Rectal smooth muscle tissue (tissue), 1 donor: ENCODE results near the gene SERPINB1.
"Not testable (repeated sequence)": the region's sequence is repeated elsewhere in the genome, so short reads cannot be mapped to it uniquely, and the experiment has no call there.

ENCODE experiments used
- H3K27ac ChIP-seq: one replicate; pipeline ENCODE4 v1.7.0; 2013; ENCODE audit warnings: low read depth, low read length, inconsistent platforms
- H3K27me3 ChIP-seq: one replicate; pipeline ENCODE4 v1.7.0; 2013; ENCODE audit warnings: low read length; ENCODE audit not compliant: control insufficient read depth, insufficient read depth
- H3K36me3 ChIP-seq: one replicate; pipeline ENCODE4 v1.7.0; 2013; ENCODE audit warnings: low read length; ENCODE audit not compliant: control insufficient read depth, insufficient read depth
- H3K4me1 ChIP-seq: one replicate; pipeline ENCODE4 v1.7.0; 2013; ENCODE audit warnings: low read length; ENCODE audit not compliant: control insufficient read depth, insufficient read depth
- H3K4me3 ChIP-seq: one replicate; pipeline ENCODE4 v1.7.0; 2013; ENCODE audit warnings: low read length
- H3K9ac ChIP-seq: one replicate; pipeline ENCODE4 v1.7.0; 2013; ENCODE audit warnings: low read length

The SERPINB1 gene

DNA sequence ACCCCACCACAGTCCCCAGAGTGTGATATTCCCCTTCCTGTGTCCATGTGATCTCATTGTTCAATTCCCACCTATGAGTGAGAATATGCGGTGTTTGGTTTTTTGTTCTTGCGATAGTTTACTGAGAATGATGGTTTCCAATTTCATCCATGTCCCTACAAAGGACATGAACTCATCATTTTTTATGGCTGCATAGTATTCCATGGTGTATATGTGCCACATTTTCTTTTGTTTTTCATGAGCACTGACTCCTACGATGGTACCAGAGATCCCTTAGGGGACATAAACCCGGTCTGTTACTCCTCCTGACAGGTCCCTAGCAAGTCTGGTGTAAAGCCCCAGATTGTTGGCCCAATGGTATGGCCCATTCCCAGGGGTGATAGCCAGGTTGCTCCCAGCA lies 40.0 kb downstream of the SERPINB1 start:
- not testable (repeated sequence) for H3K27ac ChIP-seq, H3K36me3 ChIP-seq, H3K27me3 ChIP-seq, H3K9ac ChIP-seq, H3K4me1 ChIP-seq, H3K4me3 ChIP-seq

DNA sequence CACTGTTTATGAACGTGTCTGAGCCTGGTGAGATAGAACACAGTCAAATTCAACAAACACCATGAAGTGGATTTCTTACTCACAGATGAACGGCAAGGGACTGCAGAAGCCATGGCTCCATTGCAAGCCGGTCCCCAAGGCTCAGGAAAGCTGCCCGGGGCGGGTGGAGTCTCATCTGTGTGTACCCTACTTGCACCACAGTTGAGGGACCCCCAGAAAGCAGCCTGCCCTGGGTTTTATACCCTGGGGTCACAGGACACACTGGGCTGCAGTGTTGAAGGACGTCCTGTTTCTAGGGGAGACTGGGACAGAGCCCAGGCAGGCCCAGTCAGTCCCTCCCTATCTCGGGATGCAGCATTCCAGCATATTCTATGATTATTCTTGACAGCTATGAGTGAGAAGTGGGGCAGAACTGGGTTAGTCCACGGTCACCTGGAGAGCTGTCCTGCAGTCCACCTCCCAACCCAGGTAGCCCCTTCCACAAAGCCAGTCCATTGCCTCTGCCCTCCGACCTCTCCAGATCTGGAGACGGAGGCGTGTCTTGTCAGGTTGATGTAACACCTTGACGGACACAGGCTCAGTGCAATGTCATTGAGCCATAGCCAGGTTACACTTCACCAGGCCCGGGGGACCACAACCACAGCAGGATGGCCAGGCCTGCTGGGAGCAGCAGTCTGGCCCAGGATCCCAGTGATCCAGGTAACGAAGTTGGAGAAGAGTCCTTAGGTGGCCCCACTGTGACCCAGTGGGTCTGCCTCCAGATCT lies 40.9 kb downstream of the SERPINB1 start:
- Histone ChIP-seq H3K4me1 (no peaks in the 10 kb centered on the region), H3K9ac (no peak overlapping the region), H3K27ac (no peak overlapping the region), H3K36me3 (no peaks in the 10 kb centered on the region), H3K4me3 (no peak overlapping the region), H3K27me3 (no peaks in the 10 kb centered on the region)

GRCh38 chr6:2799936-2800527 lies 41.6 kb downstream of the SERPINB1 start:
- H3K9ac ChIP-seq = no peak overlapping the region
- H3K36me3 ChIP-seq = no peaks in the 10 kb centered on the region
- no peak overlapping the region for H3K4me3 ChIP-seq
- no peaks in the 10 kb centered on the region for H3K4me1 ChIP-seq
- H3K27me3 ChIP-seq = no peaks in the 10 kb centered on the region
- H3K27ac ChIP-seq = no peak overlapping the region

- H3K27ac ChIP-seq = no peak overlapping the region
Observed at GRCh38 chr6:2798586-2799134, 43.0 kb downstream of the SERPINB1 start.

GRCh38 chr6:2797564-2798031 lies 44.1 kb downstream of the SERPINB1 start:
- H3K27ac ChIP-seq = no peak overlapping the region
- H3K4me3 ChIP-seq = no peak overlapping the region
- no peaks in the 10 kb centered on the region for H3K27me3 ChIP-seq
- no peak overlapping the region for H3K9ac ChIP-seq
- H3K4me1 ChIP-seq = no peaks in the 10 kb centered on the region
- no peaks in the 10 kb centered on the region for H3K36me3 ChIP-seq

More at GRCh38 chr6:2798586-2799134, 43.0 kb downstream of the SERPINB1 start:
- no peaks in the 10 kb centered on the region for H3K4me1 ChIP-seq
- no peak overlapping the region for H3K9ac ChIP-seq
- no peaks in the 10 kb centered on the region for H3K36me3 ChIP-seq
- no peak overlapping the region for H3K4me3 ChIP-seq
- no peaks in the 10 kb centered on the region for H3K27me3 ChIP-seq

DNA sequence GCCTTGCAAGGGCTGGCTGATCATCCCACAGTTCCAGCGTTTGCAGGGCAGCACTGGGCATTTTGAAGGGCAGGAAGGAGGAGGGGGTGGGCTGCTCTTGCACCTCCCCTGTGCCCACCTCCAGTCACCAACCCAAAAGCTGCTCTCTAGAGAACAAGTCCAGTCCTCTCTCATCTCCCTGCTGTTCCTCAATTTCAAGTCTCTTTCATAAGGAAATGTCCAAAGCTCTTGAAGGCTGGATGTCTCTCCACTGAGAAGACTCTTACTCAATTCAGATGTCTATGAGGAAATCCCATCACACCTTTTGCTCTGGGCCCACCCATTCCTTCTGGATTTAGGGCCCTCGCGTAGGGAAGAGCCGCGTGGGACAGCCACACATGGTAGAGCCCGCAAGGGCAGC lies 44.8 kb downstream of the SERPINB1 start:
- H3K36me3 ChIP-seq = no peaks in the 10 kb centered on the region
- no peaks in the 10 kb centered on the region for H3K27me3 ChIP-seq
- H3K4me1 ChIP-seq = no peaks in the 10 kb centered on the region
- no peak overlapping the region for H3K9ac ChIP-seq
- H3K27ac ChIP-seq = no peak overlapping the region
- no peak overlapping the region for H3K4me3 ChIP-seq

GRCh38 chr6:2795956-2796355 lies 45.7 kb downstream of the SERPINB1 start:
- Histone ChIP-seq H3K36me3 (no peaks in the 10 kb centered on the region), H3K27ac (no peak overlapping the region), H3K27me3 (no peaks in the 10 kb centered on the region), H3K4me3 (no peak overlapping the region), H3K9ac (no peak overlapping the region), H3K4me1 (peaks cover 6% of the 10 kb centered on the region)

- H3K27me3 ChIP-seq = no peaks in the 10 kb centered on the region
- peaks cover 13% of the 10 kb centered on the region for H3K4me1 ChIP-seq
- no peak overlapping the region for H3K4me3 ChIP-seq
- H3K9ac ChIP-seq = no peak overlapping the region
- no peak overlapping the region for H3K27ac ChIP-seq
- H3K36me3 ChIP-seq = no peaks in the 10 kb centered on the region
Observed at GRCh38 chr6:2795162-2795561, 46.5 kb downstream of the SERPINB1 start.

GRCh38 chr6:2794171-2794730 lies 47.4 kb downstream of the SERPINB1 start:
- H3K27me3 ChIP-seq = no peaks in the 10 kb centered on the region
- no peak overlapping the region for H3K27ac ChIP-seq
- H3K4me3 ChIP-seq = no peak overlapping the region
- H3K9ac ChIP-seq = no peak overlapping the region
- no peaks in the 10 kb centered on the region for H3K36me3 ChIP-seq
- H3K4me1 ChIP-seq = peaks cover 13% of the 10 kb centered on the region

- Histone ChIP-seq H3K4me3 (no peak overlapping the region), H3K27ac (no peak overlapping the region), H3K4me1 (peaks cover 13% of the 10 kb centered on the region), H3K9ac (no peak overlapping the region), H3K36me3 (no peaks in the 10 kb centered on the region), H3K27me3 (no peaks in the 10 kb centered on the region)
Observed at GRCh38 chr6:2793534-2794151, 48.0 kb downstream of the SERPINB1 start.

DNA sequence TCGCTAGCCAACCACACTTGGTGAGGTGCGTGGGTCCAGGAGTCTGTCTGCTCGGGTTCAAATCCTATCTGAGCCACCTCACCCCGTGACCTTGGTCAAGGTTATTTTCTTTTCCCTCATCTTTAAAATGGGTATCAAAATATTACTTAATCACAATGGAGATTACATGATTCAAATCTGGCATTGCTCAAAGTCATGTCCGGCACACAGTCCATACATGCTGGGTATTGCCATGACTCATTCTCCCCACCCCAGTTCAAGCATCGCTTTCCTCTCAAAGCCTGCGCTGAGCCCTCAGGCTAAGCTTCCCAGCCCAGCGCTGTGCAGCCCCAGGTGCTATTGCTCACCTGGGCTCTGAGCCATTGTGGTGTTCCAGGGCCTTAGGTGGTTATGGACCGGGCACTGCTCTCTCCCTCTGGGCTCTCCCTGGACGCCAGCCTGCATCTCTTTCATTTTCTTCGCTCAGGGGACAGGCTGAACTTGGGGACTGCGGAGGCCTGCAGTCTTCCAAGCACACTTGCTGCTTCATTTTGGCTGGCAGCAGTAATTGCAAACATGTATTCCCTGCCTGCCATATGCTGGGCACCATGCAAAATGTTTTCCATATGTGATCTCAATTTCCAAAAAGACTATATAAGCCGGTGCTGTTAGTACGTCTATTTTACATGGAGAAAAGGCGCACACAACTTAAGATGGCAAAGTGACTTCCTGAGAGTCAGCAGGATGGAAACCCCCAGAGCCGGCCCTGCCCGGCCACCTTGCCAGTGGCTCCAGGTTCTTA lies 49.1 kb downstream of the SERPINB1 start:
- Histone ChIP-seq H3K36me3 (no peaks in the 10 kb centered on the region), H3K4me3 (no peak overlapping the region), H3K27ac (no peak overlapping the region), H3K9ac (no peak overlapping the region), H3K4me1 (peaks cover 13% of the 10 kb centered on the region), H3K27me3 (no peaks in the 10 kb centered on the region)
